DND-41 (cell line): ENCODE data around the gene STRIP1.

ENCODE experiments used
- ATAC-seq: fragments of 200-7000 bp; cut with Tn5 transposase; 3 replicates; pipeline ENCODE4 v1.9.1; 2021; ENCODE audit warnings: low read depth; ENCODE audit not compliant: insufficient read depth
- DNase-seq: peaks from one replicate; pipeline ENCODE4 v3.0.0-alpha.2; 2020
- H2AFZ ChIP-seq: 2 replicates; pipeline ENCODE4 v1.6.0; 2012; ENCODE audit warnings: low read depth, low read length
- H3K27ac ChIP-seq: 2 replicates; pipeline ENCODE4 v1.5.1; 2012; ENCODE audit warnings: low read length, inconsistent platforms
- H3K27me3 ChIP-seq: fragments of 200-600 bp; sonication (generic); 2 replicates; pipeline ENCODE4 v1.6.0; 2012; ENCODE audit warnings: low read length, mild to moderate bottlenecking, inconsistent platforms; ENCODE audit not compliant: insufficient read depth, poor library complexity
- H3K36me3 ChIP-seq: 2 replicates; pipeline ENCODE4 v1.5.1; 2012; ENCODE audit warnings: low read length, inconsistent platforms; ENCODE audit not compliant: insufficient read depth
- H3K4me1 ChIP-seq: 2 replicates; pipeline ENCODE4 v1.5.1; 2012; ENCODE audit warnings: mild to moderate bottlenecking, low read length; ENCODE audit not compliant: insufficient read depth
- H3K4me2 ChIP-seq: 2 replicates; pipeline ENCODE4 v1.6.0; 2012; ENCODE audit warnings: mild to moderate bottlenecking, moderate library complexity, low read length, inconsistent platforms; ENCODE audit not compliant: insufficient read depth
- H3K4me3 ChIP-seq, 2 experiments: fragments of 200-600 bp in 1 of 2; shearing (Covaris generic) in 1 of 2; 2 replicates each; pipeline ENCODE4 v1.5.1; 2012 to 2016; ENCODE audit warnings: inconsistent platforms in 2 of 2, low read length in 2 of 2, mild to moderate bottlenecking in 2 of 2, low read depth in 1 of 2, moderate library complexity in 1 of 2
- H3K79me2 ChIP-seq: 2 replicates; pipeline ENCODE4 v1.6.0; 2012; ENCODE audit warnings: low read length, inconsistent platforms; ENCODE audit not compliant: insufficient read depth
- H3K9ac ChIP-seq: 2 replicates; pipeline ENCODE4 v1.6.0; 2012; ENCODE audit warnings: low read depth, mild to moderate bottlenecking, inconsistent platforms, low read length, moderate library complexity
- H3K9me3 ChIP-seq: 2 replicates; pipeline ENCODE4 v1.5.1; 2012; ENCODE audit warnings: low read length, moderate library complexity, mild to moderate bottlenecking, inconsistent platforms; ENCODE audit not compliant: insufficient read depth, severe bottlenecking
- H4K20me1 ChIP-seq: 2 replicates; pipeline ENCODE4 v1.6.0; 2012; ENCODE audit warnings: low read length; ENCODE audit not compliant: insufficient read depth
- EZH2 ChIP-seq: IDR thresholded peaks from 3 replicates; pipeline ENCODE4 v1.6.1; 2012; ENCODE audit warnings: borderline replicate concordance, low read depth, mild to moderate bottlenecking, moderate library complexity, low read length, inconsistent platforms; ENCODE audit not compliant: severe bottlenecking
- TF ChIP-seq, protein P1 (sequence below): IDR thresholded peaks from 2 replicates; pipeline ENCODE4 v1.5.1; 2012; ENCODE audit warnings: borderline replicate concordance, low read length, moderate library complexity, mild to moderate bottlenecking; ENCODE audit not compliant: poor library complexity, severe bottlenecking; ENCODE audit errors: extremely low read depth

STRIP1 gene

DNA sequence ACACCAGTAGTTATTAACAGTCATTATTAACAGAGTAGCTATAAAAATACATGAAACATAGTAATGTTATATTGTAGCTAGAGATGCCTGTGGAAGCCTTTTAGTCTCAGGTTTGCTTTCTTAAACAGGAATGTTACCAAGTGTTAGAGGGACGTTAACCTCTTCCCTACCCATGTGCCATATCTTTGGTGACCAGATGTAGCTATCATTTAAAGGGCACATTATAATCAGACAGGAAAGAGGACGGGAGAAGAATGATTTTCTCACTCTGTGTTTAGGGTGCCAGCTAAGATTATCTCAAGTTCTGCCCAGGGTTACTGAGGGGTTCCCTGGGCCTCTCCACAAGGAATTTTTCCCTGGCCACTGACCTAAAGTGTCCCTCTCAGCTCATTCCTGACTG, 57.0 kb downstream of the STRIP1 start:
- DNase-seq (no peak), ATAC-seq (no peak)
- TF ChIP-seq EZH2, result no peak
- TF ChIP-seq, protein P1, sequence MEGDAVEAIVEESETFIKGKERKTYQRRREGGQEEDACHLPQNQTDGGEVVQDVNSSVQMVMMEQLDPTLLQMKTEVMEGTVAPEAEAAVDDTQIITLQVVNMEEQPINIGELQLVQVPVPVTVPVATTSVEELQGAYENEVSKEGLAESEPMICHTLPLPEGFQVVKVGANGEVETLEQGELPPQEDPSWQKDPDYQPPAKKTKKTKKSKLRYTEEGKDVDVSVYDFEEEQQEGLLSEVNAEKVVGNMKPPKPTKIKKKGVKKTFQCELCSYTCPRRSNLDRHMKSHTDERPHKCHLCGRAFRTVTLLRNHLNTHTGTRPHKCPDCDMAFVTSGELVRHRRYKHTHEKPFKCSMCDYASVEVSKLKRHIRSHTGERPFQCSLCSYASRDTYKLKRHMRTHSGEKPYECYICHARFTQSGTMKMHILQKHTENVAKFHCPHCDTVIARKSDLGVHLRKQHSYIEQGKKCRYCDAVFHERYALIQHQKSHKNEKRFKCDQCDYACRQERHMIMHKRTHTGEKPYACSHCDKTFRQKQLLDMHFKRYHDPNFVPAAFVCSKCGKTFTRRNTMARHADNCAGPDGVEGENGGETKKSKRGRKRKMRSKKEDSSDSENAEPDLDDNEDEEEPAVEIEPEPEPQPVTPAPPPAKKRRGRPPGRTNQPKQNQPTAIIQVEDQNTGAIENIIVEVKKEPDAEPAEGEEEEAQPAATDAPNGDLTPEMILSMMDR, result no peak
- Histone ChIP-seq H4K20me1 (peaks cover 3% of the 10 kb centered on the region; the same call in 1 of the 2 replicates), H3K9me3 (no peaks in the 10 kb centered on the region), H3K27ac (no peak overlapping the region), H3K4me1 (no peaks in the 10 kb centered on the region), H3K4me2 (no peak overlapping the region), H3K27me3 (peaks cover 26% of the 10 kb centered on the region), H3K36me3 (no peaks in the 10 kb centered on the region), H3K9ac (no peak overlapping the region), H3K4me3 (no peak overlapping the region), H3K79me2 (no peaks in the 10 kb centered on the region), H2AFZ (no peak overlapping the region)

DNA sequence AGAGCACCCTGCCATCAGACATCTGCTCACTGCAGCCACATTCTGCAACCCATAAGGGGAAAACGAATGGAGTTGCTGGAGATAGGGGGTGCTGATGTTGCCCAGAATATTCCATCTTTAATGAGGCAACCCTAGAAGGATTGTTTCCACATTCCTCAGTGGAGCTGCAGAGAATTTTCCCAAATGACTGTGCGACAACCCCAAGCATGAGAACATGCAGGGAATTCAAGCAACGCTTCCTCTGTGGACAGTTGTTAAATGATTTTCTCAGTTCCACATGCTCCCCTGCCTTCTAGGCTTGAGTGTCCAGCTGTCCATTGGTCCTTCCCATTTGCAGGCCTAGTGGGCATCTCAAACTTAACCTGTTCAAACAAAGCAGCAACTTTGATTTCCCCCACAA, 57.4 kb downstream of the STRIP1 start:
- H3K79me2 ChIP-seq, result no peaks in the 10 kb centered on the region
- TF ChIP-seq, protein P1, result no peak
- TF ChIP-seq EZH2, result no peak
- no peak overlapping the region for H3K27ac ChIP-seq
- H3K36me3 ChIP-seq, result no peaks in the 10 kb centered on the region
- no peak overlapping the region for H3K4me3 ChIP-seq
- H3K4me2 ChIP-seq, result no peak overlapping the region
- no peaks in the 10 kb centered on the region for H3K4me1 ChIP-seq
- no peaks in the 10 kb centered on the region for H3K9me3 ChIP-seq
- ATAC-seq (no peak), DNase-seq (no peak)
- peaks cover 22% of the 10 kb centered on the region for H3K27me3 ChIP-seq
- no peak overlapping the region for H2AFZ ChIP-seq
- no peak overlapping the region for H3K9ac ChIP-seq
- H4K20me1 ChIP-seq, result peaks cover 3% of the 10 kb centered on the region; the same call in 1 of the 2 replicates

DNA sequence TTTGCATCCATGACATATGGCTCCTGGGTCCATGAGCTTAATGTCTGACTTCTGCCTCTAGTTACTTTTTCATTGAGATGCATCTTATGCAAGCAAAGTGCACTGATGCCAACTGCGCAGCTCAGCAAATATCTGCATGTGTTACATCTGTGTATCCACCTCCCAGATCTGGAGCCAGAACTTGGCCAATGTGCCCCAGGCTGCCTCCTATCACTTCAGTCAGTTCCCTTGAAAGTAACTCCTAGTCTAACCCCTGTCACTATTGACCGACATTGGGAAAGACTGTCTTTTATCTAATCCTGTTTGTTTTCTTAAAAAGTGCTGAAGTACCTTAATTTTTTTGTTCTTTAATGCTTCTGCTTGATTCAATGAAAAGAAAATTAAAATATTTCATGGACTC, 58.6 kb downstream of the STRIP1 start:
- Histone ChIP-seq H3K36me3 (no peaks in the 10 kb centered on the region), H4K20me1 (0 out of 2 replicates have a peak, but pooled peaks cover under 1% of the 10 kb centered on the region), H3K27ac (no peak overlapping the region), H3K4me2 (no peak overlapping the region), H3K9ac (no peak overlapping the region), H3K9me3 (no peaks in the 10 kb centered on the region), H2AFZ (no peak overlapping the region), H3K4me1 (no peaks in the 10 kb centered on the region), H3K79me2 (no peaks in the 10 kb centered on the region), H3K4me3 (no peak overlapping the region), H3K27me3 (peaks cover 19% of the 10 kb centered on the region)
- ATAC-seq (no peak), DNase-seq (no peak)
- TF ChIP-seq, protein P1, result no peak
- TF ChIP-seq EZH2, result no peak
